ENCODE data around the gene MYO15B.

Gene MYO15B

GRCh38 chr17:75602644-75603043, 15.0 kb downstream of the MYO15B start:
- no peak for DNase-seq (ENCODE audit: low read depth)

GRCh38 chr17:75603123-75603522, 15.5 kb downstream of the MYO15B start:
- no peak for DNase-seq (ENCODE audit: low read depth)

GRCh38 chr17:75604034-75604695, 16.6 kb downstream of the MYO15B start:
- no peak for DNase-seq (ENCODE audit: low read depth)

GRCh38 chr17:75605790-75606189, 18.2 kb downstream of the MYO15B start:
- no peak for DNase-seq (ENCODE audit: low read depth)

- DNase-seq (ENCODE audit: low read depth) = no peak
Measured at GRCh38 chr17:75607086-75607485, 19.5 kb downstream of the MYO15B start.

- DNase-seq (ENCODE audit: low read depth) = no peak
Measured at GRCh38 chr17:75610103-75610984, 22.7 kb downstream of the MYO15B start.

GRCh38 chr17:75611851-75612429, 24.3 kb downstream of the MYO15B start:
- DNase-seq (ENCODE audit: low read depth) = no peak

GRCh38 chr17:75612906-75613626, 25.5 kb downstream of the MYO15B start:
- no peak for DNase-seq (ENCODE audit: low read depth)

GRCh38 chr17:75614006-75614405, 26.4 kb downstream of the MYO15B start:
- no peak for DNase-seq (ENCODE audit: low read depth)

- DNase-seq (ENCODE audit: low read depth) = no peak
Measured at GRCh38 chr17:75614556-75615270, 27.1 kb downstream of the MYO15B start.

- DNase-seq (ENCODE audit: low read depth) = no peak
Measured at GRCh38 chr17:75615301-75615700, 27.7 kb downstream of the MYO15B start.

GRCh38 chr17:75616521-75617122, 29.0 kb downstream of the MYO15B start:
- no peak for DNase-seq (ENCODE audit: low read depth)

GRCh38 chr17:75617218-75617617, 29.6 kb downstream of the MYO15B start:
- DNase-seq (ENCODE audit: low read depth) = no peak

- DNase-seq (ENCODE audit: low read depth) = no peak
Measured at GRCh38 chr17:75617675-75618074, 30.1 kb downstream of the MYO15B start.

GRCh38 chr17:75619506-75620431, 32.2 kb downstream of the MYO15B start:
- DNase-seq (ENCODE audit: low read depth) = no peak

GRCh38 chr17:75621489-75621888, 33.9 kb downstream of the MYO15B start:
- DNase-seq (ENCODE audit: low read depth) = no peak

- no peak for DNase-seq (ENCODE audit: low read depth)
Measured at GRCh38 chr17:75622076-75622475, 34.5 kb downstream of the MYO15B start.

- DNase-seq (ENCODE audit: low read depth) = no peak
Measured at GRCh38 chr17:75622771-75623273, 35.2 kb downstream of the MYO15B start.

- DNase-seq (ENCODE audit: low read depth) = no peak
Measured at GRCh38 chr17:75623386-75623785, 35.8 kb downstream of the MYO15B start.

- DNase-seq (ENCODE audit: low read depth) = no peak
Measured at GRCh38 chr17:75624021-75624420, 36.4 kb downstream of the MYO15B start.

Data from stimulated activated CD8-positive, alpha-beta memory T cell treated with anti-CD3 and anti-CD28 coated beads, Interleukin-12 subunit alpha, Interleukin-12 subunit beta, amount 100 ng/mL, for 1 hour (primary cell).